WTC11 (cell line): ENCODE results near the gene PHLDA2. TPM values are rescaled to one million over a fixed set of nuclear protein-coding genes. Genes with fewer than 3 reads are reported as not detected.

Experiments used
- ATAC-seq: fragments of 200-7000 bp; cut with Tn5 transposase; 2 replicates; pipeline ENCODE4 v1.10.0; 2021; ENCODE audit warnings: mild to moderate bottlenecking, moderate library complexity
- CTCF ChIA-PET: fragments of 300-600 bp; sonication (Branson Sonifier 250); formaldehyde crosslinking; loops from one replicate; lab custom pipeline; 2021; ENCODE audit warnings: antibody characterized with exemption; lab: Charles Lee
- POLR2A ChIA-PET: fragments of 350-600 bp; sonication (Branson Sonifier 250); formaldehyde crosslinking; loops from one replicate; lab custom pipeline; 2021; ENCODE audit warnings: antibody characterized with exemption; lab: Charles Lee
- DNase-seq: peaks from one replicate; pipeline ENCODE4 v3.0.0; 2021; ENCODE audit warnings: low spot score
- H3K27ac Mint-ChIP-seq: 2 replicates; pipeline ENCODE4 v1.8.0; 2021; ENCODE audit warnings: mixed read lengths
- H3K27me3 Mint-ChIP-seq: 2 replicates; pipeline ENCODE4 v1.8.0; 2021; ENCODE audit warnings: low read depth, mild to moderate bottlenecking, moderate library complexity, mixed read lengths
- H3K36me3 Mint-ChIP-seq: 2 replicates; pipeline ENCODE4 v1.8.0; 2021; ENCODE audit warnings: mixed read lengths
- H3K4me1 Mint-ChIP-seq: 2 replicates; pipeline ENCODE4 v1.8.0; 2022; ENCODE audit warnings: mixed read lengths
- H3K4me3 Mint-ChIP-seq: 2 replicates; pipeline ENCODE4 v1.8.0; 2021; ENCODE audit warnings: mild to moderate bottlenecking, moderate library complexity, mixed read lengths
- H3K9me3 Mint-ChIP-seq: 2 replicates; pipeline ENCODE4 v1.8.0; 2021; ENCODE audit warnings: mixed read lengths
- ATF3 ChIP-seq: sonication (generic); formaldehyde crosslinking; conservative IDR thresholded peaks from 2 replicates; pipeline ENCODE4 v1.8.1; 2022; ENCODE audit warnings: mild to moderate bottlenecking, missing genetic modification reagents
- ELF4 ChIP-seq: sonication (generic); formaldehyde crosslinking; IDR thresholded peaks from 2 replicates; pipeline ENCODE4 v1.8.1; 2022; ENCODE audit warnings: low read depth, mild to moderate bottlenecking, moderate library complexity, missing genetic modification reagents
- GRHL2 ChIP-seq: fragments of 250-450 bp; sonication (Bioruptor Pico); IDR thresholded peaks from 2 replicates; pipeline ENCODE4 v1.8.0; 2022; ENCODE audit warnings: mild to moderate bottlenecking, moderate library complexity; ENCODE audit not compliant: insufficient replicate concordance, severe bottlenecking
- NFYB ChIP-seq: sonication (generic); formaldehyde crosslinking; conservative IDR thresholded peaks from 2 replicates; pipeline ENCODE4 v1.8.0; 2022; ENCODE audit warnings: low read depth, missing genetic modification reagents
- NR3C1 ChIP-seq: sonication (generic); formaldehyde crosslinking; conservative IDR thresholded peaks from 2 replicates; pipeline ENCODE4 v1.8.1; 2023; ENCODE audit warnings: low read depth, mild to moderate bottlenecking, missing genetic modification reagents
- PRRX2 ChIP-seq: fragments of 250-450 bp; sonication (Bioruptor Pico); IDR thresholded peaks from 2 replicates; pipeline ENCODE4 v1.8.0; 2021; ENCODE audit warnings: mild to moderate bottlenecking
- SMAD4 ChIP-seq: sonication (generic); formaldehyde crosslinking; IDR thresholded peaks from 2 replicates; pipeline ENCODE4 v1.8.0; 2022; ENCODE audit warnings: mild to moderate bottlenecking, missing genetic modification reagents
- SOX15 ChIP-seq: fragments of 250-450 bp; sonication (Bioruptor Pico); IDR thresholded peaks from 2 replicates; pipeline ENCODE4 v1.9.0; 2021; ENCODE audit warnings: mild to moderate bottlenecking
- SP1 ChIP-seq: sonication (generic); formaldehyde crosslinking; conservative IDR thresholded peaks from 2 replicates; pipeline ENCODE4 v1.8.1; 2022; ENCODE audit warnings: missing genetic modification reagents
- TEAD4 ChIP-seq: sonication (generic); formaldehyde crosslinking; IDR thresholded peaks from 2 replicates; pipeline ENCODE4 v1.8.0; 2022; ENCODE audit warnings: mild to moderate bottlenecking, missing genetic modification reagents
- USF1 ChIP-seq: sonication (generic); formaldehyde crosslinking; IDR thresholded peaks from 2 replicates; pipeline ENCODE4 v1.8.0; 2022; ENCODE audit warnings: mild to moderate bottlenecking, missing genetic modification reagents
- ZBTB21 ChIP-seq: sonication (generic); formaldehyde crosslinking; IDR thresholded peaks from 2 replicates; pipeline ENCODE4 v1.8.1; 2023; ENCODE audit warnings: mild to moderate bottlenecking, missing genetic modification reagents, borderline replicate concordance
- ZMAT4 ChIP-seq: fragments of 250-450 bp; sonication (Bioruptor Pico); IDR thresholded peaks from 2 replicates; pipeline ENCODE4 v1.9.0; 2021; ENCODE audit warnings: mild to moderate bottlenecking
- ZNF138 ChIP-seq: sonication (generic); formaldehyde crosslinking; conservative IDR thresholded peaks from 2 replicates; pipeline ENCODE4 v1.8.1; 2022; ENCODE audit warnings: mild to moderate bottlenecking, moderate library complexity, missing genetic modification reagents
- ZNF396 ChIP-seq: fragments of 250-450 bp; sonication (Bioruptor Pico); IDR thresholded peaks from 2 replicates; pipeline ENCODE4 v1.8.0; 2021; ENCODE audit warnings: mild to moderate bottlenecking, moderate library complexity, borderline replicate concordance
- ZNF416 ChIP-seq: fragments of 250-450 bp; sonication (Bioruptor Pico); IDR thresholded peaks from 2 replicates; pipeline ENCODE4 v1.9.0; 2021; ENCODE audit warnings: mild to moderate bottlenecking, inconsistent platforms
- ZNF512 ChIP-seq: sonication (generic); formaldehyde crosslinking; IDR thresholded peaks from 2 replicates; pipeline ENCODE4 v1.8.1; 2022; ENCODE audit warnings: missing genetic modification reagents, borderline replicate concordance
- total RNA-seq: library from RNA; stranded (reverse); gene quantifications from 3 replicates; pipeline ENCODE4 v1.2.3, GENCODE V29; 2021

The PHLDA2 gene
- total RNA-seq, 1 experiment from 2014 or later, result 9.6 TPM

GRCh38 chr11:2923446-2924375, 5.5 kb downstream of the PHLDA2 start:
- CTCF ChIA-PET, result interaction anchor here (1.0 to 1.5 kb wide), 2 partner anchors 31 to 98 kb away, joined by 4 to 5 read pairs; no protein-coding TSS in a partner anchor
- TF ChIP-seq SOX15 (CRISPR knock-in tag), result no peak
- no peak for TF ChIP-seq ATF3
- TF ChIP-seq USF1, result no peak
- TF ChIP-seq PRRX2, result no peak
- no peak for TF ChIP-seq ZNF396 (CRISPR knock-in tag)
- no peak for TF ChIP-seq ELF4 (CRISPR knock-in tag)
- no peak for TF ChIP-seq SMAD4 (CRISPR knock-in tag)
- TF ChIP-seq, all 79 proteins: peak for 0
- 0 out of 2 replicates have a peak, but pooled peaks cover 3% of the 10 kb centered on the region for H3K36me3 Mint-ChIP-seq
- peaks cover 25% of the 10 kb centered on the region for H3K27me3 Mint-ChIP-seq
- H3K9me3 Mint-ChIP-seq, result no peaks in the 10 kb centered on the region
- ATAC-seq, result no peak
- no peak overlapping the region for H3K4me3 Mint-ChIP-seq
- DNase-seq, result no peak
- H3K4me1 Mint-ChIP-seq, result peaks cover 4% of the 10 kb centered on the region
- H3K27ac Mint-ChIP-seq, result no peak overlapping the region
- POLR2A ChIA-PET, result no interaction called here

- no peak for TF ChIP-seq NFYB (CRISPR knock-in tag)
- no peak for TF ChIP-seq SOX15 (CRISPR knock-in tag)
- no peak for TF ChIP-seq TEAD4 (CRISPR knock-in tag)
- no peak for TF ChIP-seq SP1 (CRISPR knock-in tag)
- TF ChIP-seq ZMAT4 (CRISPR knock-in tag), result no peak
- H3K9me3 Mint-ChIP-seq, result no peaks in the 10 kb centered on the region
- CTCF ChIA-PET, result no interaction called here
- H3K27ac Mint-ChIP-seq, result no peak overlapping the region
- H3K4me3 Mint-ChIP-seq, result no peak overlapping the region
- DNase-seq (no peak), ATAC-seq (no peak)
- H3K4me1 Mint-ChIP-seq, result no peaks in the 10 kb centered on the region
- peaks cover 15% of the 10 kb centered on the region for H3K27me3 Mint-ChIP-seq
- POLR2A ChIA-PET, result no interaction called here
- H3K36me3 Mint-ChIP-seq, result 0 out of 2 replicates have a peak, but pooled peaks cover 2% of the 10 kb centered on the region
Measured at GRCh38 chr11:2922655-2923054, 6.6 kb downstream of the PHLDA2 start.

- no peaks in the 10 kb centered on the region for H3K4me1 Mint-ChIP-seq
- ChIA-PET CTCF (interaction anchor here (4.3 kb wide), 1 partner anchor 8 kb away, joined by 16 read pairs; the partner anchor contains the start of gene PHLDA2), POLR2A (no interaction called here)
- no peak overlapping the region for H3K4me3 Mint-ChIP-seq
- H3K27ac Mint-ChIP-seq, result no peak overlapping the region
- no peaks in the 10 kb centered on the region for H3K36me3 Mint-ChIP-seq
- H3K9me3 Mint-ChIP-seq, result no peaks in the 10 kb centered on the region
- ATAC-seq (no peak), DNase-seq (no peak)
- TF ChIP-seq NR3C1, result no peak
- no peak for TF ChIP-seq ZBTB21 (CRISPR knock-in tag)
- TF ChIP-seq GRHL2 (CRISPR knock-in tag), result no peak
- TF ChIP-seq PRRX2, result no peak
- no peak for TF ChIP-seq SMAD4 (CRISPR knock-in tag)
- TF ChIP-seq ZNF138 (CRISPR knock-in tag), result no peak
- no peak for TF ChIP-seq ZNF416 (CRISPR knock-in tag)
- no peak for TF ChIP-seq TEAD4 (CRISPR knock-in tag)
- TF ChIP-seq ZNF512 (CRISPR knock-in tag), result no peak
- no peak for TF ChIP-seq ELF4 (CRISPR knock-in tag)
- H3K27me3 Mint-ChIP-seq, result peaks cover 7% of the 10 kb centered on the region
Measured at GRCh38 chr11:2921742-2922493, 7.3 kb downstream of the PHLDA2 start.
